HEK293T (cell line): ENCODE results near the gene CFAP126.
"Not testable (repeated sequence)": the region's sequence is repeated elsewhere in the genome, so short reads cannot be mapped to it uniquely, and the experiment has no call there.

Source experiments
- BHLHE40 ChIP-seq: fragments of 450-650 bp; IDR thresholded peaks from 2 replicates; pipeline ENCODE4 v1.6.1; 2016; ENCODE audit warnings: mild to moderate bottlenecking, moderate library complexity, borderline replicate concordance
- CTBP1 ChIP-seq: fragments of 450-650 bp; IDR thresholded peaks from 2 replicates; pipeline ENCODE4 v1.6.1; 2016; ENCODE audit warnings: borderline replicate concordance
- ELF4 ChIP-seq: fragments of 450-650 bp; IDR thresholded peaks from 2 replicates; pipeline ENCODE4 v1.6.1; 2017; ENCODE audit warnings: antibody characterized with exemption
- FOXM1 ChIP-seq: fragments of 450-650 bp; IDR thresholded peaks from 2 replicates; pipeline ENCODE4 v1.6.1; 2017; ENCODE audit warnings: mild to moderate bottlenecking, borderline replicate concordance
- HDGF ChIP-seq: fragments of 450-650 bp; IDR thresholded peaks from 2 replicates; pipeline ENCODE4 v1.6.1; 2017; ENCODE audit warnings: antibody characterized with exemption, borderline replicate concordance
- LEF1 ChIP-seq: fragments of 450-650 bp; IDR thresholded peaks from 2 replicates; pipeline ENCODE4 v1.6.1; 2017; ENCODE audit warnings: mild to moderate bottlenecking, borderline replicate concordance
- NFRKB ChIP-seq: fragments of 450-650 bp; IDR thresholded peaks from 2 replicates; pipeline ENCODE4 v1.6.1; 2016; ENCODE audit warnings: mild to moderate bottlenecking, moderate library complexity
- SUZ12 ChIP-seq: fragments of 450-650 bp; IDR thresholded peaks from 2 replicates; pipeline ENCODE4 v1.6.1; 2016; ENCODE audit warnings: mild to moderate bottlenecking
- TARDBP ChIP-seq: fragments of 450-650 bp; IDR thresholded peaks from 2 replicates; pipeline ENCODE4 v1.6.1; 2016
- ZNF384 ChIP-seq: fragments of 450-650 bp; IDR thresholded peaks from 2 replicates; pipeline ENCODE4 v1.6.1; 2016
- TF ChIP-seq, protein P1 (sequence below): fragments of 450-650 bp; IDR thresholded peaks from 2 replicates; pipeline ENCODE4 v1.6.1; 2016

- TF ChIP-seq HDGF, SUZ12, ELF4, NFRKB, TARDBP, ZNF384, FOXM1, LEF1, BHLHE40, CTBP1: not testable (repeated sequence)
- TF ChIP-seq, protein P1, sequence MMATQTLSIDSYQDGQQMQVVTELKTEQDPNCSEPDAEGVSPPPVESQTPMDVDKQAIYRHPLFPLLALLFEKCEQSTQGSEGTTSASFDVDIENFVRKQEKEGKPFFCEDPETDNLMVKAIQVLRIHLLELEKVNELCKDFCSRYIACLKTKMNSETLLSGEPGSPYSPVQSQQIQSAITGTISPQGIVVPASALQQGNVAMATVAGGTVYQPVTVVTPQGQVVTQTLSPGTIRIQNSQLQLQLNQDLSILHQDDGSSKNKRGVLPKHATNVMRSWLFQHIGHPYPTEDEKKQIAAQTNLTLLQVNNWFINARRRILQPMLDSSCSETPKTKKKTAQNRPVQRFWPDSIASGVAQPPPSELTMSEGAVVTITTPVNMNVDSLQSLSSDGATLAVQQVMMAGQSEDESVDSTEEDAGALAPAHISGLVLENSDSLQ = not testable (repeated sequence)
Observed at GRCh38 chr1:161315841-161316674, 51.6 kb downstream of the CFAP126 start.
